Measurements from ENCODE around the gene ACY1. TPM values are rescaled to one million over a fixed set of nuclear protein-coding genes. Genes with fewer than 3 reads are reported as not detected.
A peak's percentile ranks its signal among the peaks of the same experiment; 100 is the strongest.
"Not testable (repeated sequence)": the region's sequence is repeated elsewhere in the genome, so short reads cannot be mapped to it uniquely, and the experiment has no call there.

ACY1 gene
- total RNA-seq, 2 donors from 2014 or later: 58.2 to 69.4 TPM

GRCh38 chr3:51988286-51989146 lies 5.2 kb downstream of the ACY1 start:
- H3K27ac Mint-ChIP-seq: peak overlapping the region; percentile 45
- H3K27me3 Mint-ChIP-seq (ENCODE audit: insufficient read depth): no peaks in the 10 kb centered on the region
- Histone ChIP-seq H3K4me3 (ENCODE audit: low read length) (no peak overlapping the region), H3K27ac (ENCODE audit: low read depth, low read length) (peak overlapping the region; percentile 16), H3K36me3 (ENCODE audit: control insufficient read depth, insufficient read depth, low read length) (peaks cover 17% of the 10 kb centered on the region), H3K9ac (ENCODE audit: extremely low read depth, low read length, poor library complexity, severe bottlenecking) (no peak overlapping the region), H3K27me3 (ENCODE audit: control insufficient read depth, insufficient read depth, low read length, poor library complexity, severe bottlenecking) (no peaks in the 10 kb centered on the region), H3K9me3 (ENCODE audit: control insufficient read depth, low read length) (no peaks in the 10 kb centered on the region), H3K4me1 (ENCODE audit: control insufficient read depth, insufficient read depth, low read length) (peaks cover 11% of the 10 kb centered on the region)
- TF ChIP-seq CTCF (conservative IDR thresholded peaks at IDR 0.05): no peak
- DNase-seq: peak; percentile 64
- WGBS, 2 experiments (ENCODE audit: insufficient coverage in 1 of 2, insufficient read length in 1 of 2): 83 to 90% methylated on average over 11 to 15 of the region's 15 CpGs
- peaks cover 8% of the 10 kb centered on the region for H3K4me1 Mint-ChIP-seq
- H3K9me3 Mint-ChIP-seq: no peaks in the 10 kb centered on the region
- H3K4me3 Mint-ChIP-seq: no peak overlapping the region
- H3K36me3 Mint-ChIP-seq (ENCODE audit: low read depth): peaks cover 23% of the 10 kb centered on the region

GRCh38 chr3:51990501-51990971 lies 7.2 kb downstream of the ACY1 start:
- not testable (repeated sequence) for H3K27ac ChIP-seq (ENCODE audit: low read depth, low read length); H3K27me3 ChIP-seq (ENCODE audit: control insufficient read depth, insufficient read depth, low read length, poor library complexity, severe bottlenecking); H3K27ac Mint-ChIP-seq; H3K9ac ChIP-seq (ENCODE audit: extremely low read depth, low read length, poor library complexity, severe bottlenecking); H3K9me3 Mint-ChIP-seq; H3K4me3 Mint-ChIP-seq; H3K4me3 ChIP-seq (ENCODE audit: low read length); H3K27me3 Mint-ChIP-seq (ENCODE audit: insufficient read depth); H3K9me3 ChIP-seq (ENCODE audit: control insufficient read depth, low read length); H3K4me1 ChIP-seq (ENCODE audit: control insufficient read depth, insufficient read depth, low read length)
- peaks cover 32% of the 10 kb centered on the region for H3K36me3 ChIP-seq (ENCODE audit: control insufficient read depth, insufficient read depth, low read length)
- WGBS, 2 experiments (ENCODE audit: insufficient coverage in 1 of 2, insufficient read length in 1 of 2): 96 to 100% methylated on average over 4 to 38 of the region's 38 CpGs
- Mint-ChIP-seq H3K4me1 (peaks cover 17% of the 10 kb centered on the region), H3K36me3 (ENCODE audit: low read depth) (peaks cover 43% of the 10 kb centered on the region)
- peak; percentile 69 for DNase-seq

- peak; percentile 52 for DNase-seq
- peak overlapping the region; percentile 30 for H3K27ac Mint-ChIP-seq
- H3K27me3 Mint-ChIP-seq (ENCODE audit: insufficient read depth): no peaks in the 10 kb centered on the region
- Histone ChIP-seq H3K36me3 (ENCODE audit: control insufficient read depth, insufficient read depth, low read length) (peaks cover 32% of the 10 kb centered on the region), H3K27me3 (ENCODE audit: control insufficient read depth, insufficient read depth, low read length, poor library complexity, severe bottlenecking) (no peaks in the 10 kb centered on the region), H3K4me3 (ENCODE audit: low read length) (no peak overlapping the region), H3K9me3 (ENCODE audit: control insufficient read depth, low read length) (no peaks in the 10 kb centered on the region), H3K4me1 (ENCODE audit: control insufficient read depth, insufficient read depth, low read length) (peaks cover 6% of the 10 kb centered on the region), H3K27ac (ENCODE audit: low read depth, low read length) (peak overlapping the region; percentile 44), H3K9ac (ENCODE audit: extremely low read depth, low read length, poor library complexity, severe bottlenecking) (no peak overlapping the region)
- no peak overlapping the region for H3K4me3 Mint-ChIP-seq
- H3K9me3 Mint-ChIP-seq: no peaks in the 10 kb centered on the region
- H3K36me3 Mint-ChIP-seq (ENCODE audit: low read depth): peaks cover 45% of the 10 kb centered on the region
- 93 to 98% methylated on average over 2 to 3 of the region's 3 CpGs for WGBS, 2 experiments (ENCODE audit: insufficient coverage in 1 of 2, insufficient read length in 1 of 2)
- H3K4me1 Mint-ChIP-seq: peaks cover 17% of the 10 kb centered on the region
- no peak for TF ChIP-seq CTCF (conservative IDR thresholded peaks at IDR 0.05)
Measured at GRCh38 chr3:51992017-51992682, 8.8 kb downstream of the ACY1 start.

GRCh38 chr3:51993657-51994056 lies 10.3 kb downstream of the ACY1 start:
- Mint-ChIP-seq H3K27ac (peak overlapping the region; percentile 84), H3K4me3 (peak overlapping the region; percentile 100), H3K4me1 (peaks cover 23% of the 10 kb centered on the region), H3K36me3 (ENCODE audit: low read depth) (peaks cover 45% of the 10 kb centered on the region)
- H3K27me3 ChIP-seq (ENCODE audit: control insufficient read depth, insufficient read depth, low read length, poor library complexity, severe bottlenecking); H3K9ac ChIP-seq (ENCODE audit: extremely low read depth, low read length, poor library complexity, severe bottlenecking); H3K9me3 Mint-ChIP-seq; H3K27ac ChIP-seq (ENCODE audit: low read depth, low read length); H3K27me3 Mint-ChIP-seq (ENCODE audit: insufficient read depth); H3K9me3 ChIP-seq (ENCODE audit: control insufficient read depth, low read length); DNase-seq: not testable (repeated sequence)
- Histone ChIP-seq H3K4me1 (ENCODE audit: control insufficient read depth, insufficient read depth, low read length) (peaks cover 12% of the 10 kb centered on the region), H3K4me3 (ENCODE audit: low read length) (peak overlapping the region; percentile 94), H3K36me3 (ENCODE audit: control insufficient read depth, insufficient read depth, low read length) (peaks cover 32% of the 10 kb centered on the region)
- 90 to 100% methylated on average over 2 to 7 of the region's 13 CpGs for WGBS, 2 experiments (ENCODE audit: insufficient coverage in 1 of 2, insufficient read length in 1 of 2)

Data from endodermal cell (in vitro differentiated cells).